Activated naive CD4-positive, alpha-beta T cell treated with anti-CD3 and anti-CD28 coated beads, Interleukin-2, amount 10 ng/mL, durations not matched to agents 7 days and 5 days (primary cell): ENCODE results near the gene OR5H2.

Experiments
- CTCF ChIA-PET: fragments of 350-600 bp; sonication (Branson Sonifier 250); formaldehyde crosslinking; loops from one replicate; lab custom pipeline; 2021; ENCODE audit warnings: antibody characterized with exemption; lab: Charles Lee
- DNase-seq: peaks from one replicate; pipeline ENCODE4 v3.0.0-alpha.2; 2020
- H3K27ac Mint-ChIP-seq: one replicate; pipeline ENCODE4 v1.8.0; 2021; ENCODE audit warnings: mild to moderate bottlenecking, moderate library complexity, mixed read lengths
- H3K27me3 Mint-ChIP-seq: one replicate; pipeline ENCODE4 v1.8.0; 2021; ENCODE audit warnings: mild to moderate bottlenecking, mixed read lengths
- H3K36me3 Mint-ChIP-seq: one replicate; pipeline ENCODE4 v1.8.0; 2021; ENCODE audit warnings: mixed read lengths
- H3K4me1 Mint-ChIP-seq: one replicate; pipeline ENCODE4 v1.8.0; 2021; ENCODE audit warnings: mixed read lengths
- H3K4me3 Mint-ChIP-seq: one replicate; pipeline ENCODE4 v1.8.0; 2021; ENCODE audit warnings: mild to moderate bottlenecking, moderate library complexity, mixed read lengths
- H3K9me3 Mint-ChIP-seq: one replicate; pipeline ENCODE4 v1.8.0; 2021; ENCODE audit warnings: mixed read lengths

Gene OR5H2

DNA sequence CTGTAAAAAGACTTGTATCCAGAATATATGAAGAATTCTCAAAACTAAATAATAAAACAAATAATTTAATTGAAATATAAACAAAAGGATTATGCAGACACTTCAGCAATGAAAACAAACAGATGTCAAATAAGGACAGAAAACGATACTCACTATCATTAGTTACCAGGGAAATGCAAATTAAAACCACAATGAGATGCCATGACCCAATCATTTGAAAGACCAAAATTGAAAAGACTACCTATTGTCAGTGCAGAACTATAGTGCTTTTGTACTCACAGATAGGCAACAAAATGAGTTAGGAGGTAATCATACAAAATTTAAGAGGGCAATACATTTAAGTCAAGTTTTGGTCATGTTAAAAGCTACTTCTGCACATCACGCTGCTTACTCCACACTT lies 39.8 kb downstream of the OR5H2 start:
- no peak overlapping the region for H3K4me3 Mint-ChIP-seq

DNA sequence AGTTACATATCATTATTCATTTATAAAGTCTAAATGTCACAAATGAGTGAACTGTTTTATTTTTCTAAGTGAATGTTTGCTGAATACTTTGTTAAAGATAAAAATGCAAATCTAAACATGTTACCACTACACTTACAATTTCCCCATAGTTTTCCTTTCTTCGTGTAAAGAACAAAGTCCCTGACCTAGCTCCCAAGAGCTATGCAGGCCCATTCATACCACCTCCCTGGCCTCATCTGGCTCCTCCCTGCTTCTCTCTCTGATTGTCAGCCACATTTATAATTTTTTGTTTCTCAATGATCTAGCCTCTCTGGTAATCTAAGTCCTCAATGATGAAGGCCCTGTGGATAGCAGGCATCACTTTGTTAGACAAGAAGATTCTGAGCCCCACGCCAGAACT lies 40.4 kb downstream of the OR5H2 start:
- no peak overlapping the region for H3K27ac Mint-ChIP-seq
- no peak for DNase-seq
- no peak overlapping the region for H3K4me3 Mint-ChIP-seq
- peaks cover 11% of the 10 kb centered on the region for H3K27me3 Mint-ChIP-seq
- no peaks in the 10 kb centered on the region for H3K9me3 Mint-ChIP-seq
- CTCF ChIA-PET = no interaction called here
- no peaks in the 10 kb centered on the region for H3K36me3 Mint-ChIP-seq
- H3K4me1 Mint-ChIP-seq = peaks cover 10% of the 10 kb centered on the region

More for the DNA sequence above, 39.8 kb downstream of the OR5H2 start:
- no peak overlapping the region for H3K27ac Mint-ChIP-seq
- no peaks in the 10 kb centered on the region for H3K36me3 Mint-ChIP-seq
- DNase-seq = no peak
- no peaks in the 10 kb centered on the region for H3K9me3 Mint-ChIP-seq
- peaks cover 4% of the 10 kb centered on the region for H3K4me1 Mint-ChIP-seq
- CTCF ChIA-PET = no interaction called here
- peaks cover 11% of the 10 kb centered on the region for H3K27me3 Mint-ChIP-seq

DNA sequence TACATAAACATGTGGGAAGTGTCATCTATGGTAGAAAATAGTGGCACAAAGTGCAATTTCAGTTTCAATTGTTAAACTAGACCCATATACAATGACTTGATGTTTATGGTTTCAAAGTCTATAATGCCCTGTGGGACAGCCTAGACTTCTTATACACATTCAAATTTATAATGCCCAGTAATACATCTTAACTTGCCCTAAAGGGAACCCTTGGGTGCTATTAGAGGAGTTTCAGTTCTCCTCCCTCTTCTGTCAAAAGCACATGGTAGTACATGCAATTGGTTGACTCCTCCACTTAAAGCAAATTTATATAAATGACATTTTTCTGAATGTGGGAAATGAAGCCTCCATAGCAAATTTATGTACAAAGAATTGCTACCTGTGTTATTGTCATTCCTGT lies 41.1 kb downstream of the OR5H2 start:
- CTCF ChIA-PET = no interaction called here
- no peak overlapping the region for H3K4me3 Mint-ChIP-seq
- H3K4me1 Mint-ChIP-seq = peaks cover 15% of the 10 kb centered on the region
- H3K27me3 Mint-ChIP-seq = peaks cover 11% of the 10 kb centered on the region
- no peak overlapping the region for H3K27ac Mint-ChIP-seq
- DNase-seq = no peak
- no peaks in the 10 kb centered on the region for H3K9me3 Mint-ChIP-seq
- H3K36me3 Mint-ChIP-seq = no peaks in the 10 kb centered on the region

DNA sequence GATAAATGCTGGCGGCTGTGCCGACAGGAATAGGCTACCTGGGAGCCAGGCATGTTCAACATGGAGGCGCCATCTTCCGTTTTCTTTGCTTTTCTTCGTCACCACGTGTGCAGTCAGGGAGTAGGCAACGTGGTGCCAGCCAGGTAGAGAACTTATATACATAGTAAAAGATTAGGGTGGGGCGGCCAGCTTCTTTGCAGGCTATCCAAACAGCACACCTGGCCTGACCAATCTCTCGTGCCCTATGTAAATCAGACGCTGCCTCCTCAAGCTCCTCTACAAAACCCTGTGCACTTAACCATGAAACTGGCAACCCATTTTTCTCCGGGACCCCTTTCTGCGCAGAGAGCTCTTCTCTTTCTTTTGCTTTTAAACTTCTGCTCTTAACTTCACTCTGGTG lies 42.8 kb downstream of the OR5H2 start:
- CTCF ChIA-PET = interaction anchor here (2.8 kb wide), 1 partner anchor 285 kb away, joined by 17 read pairs; no protein-coding TSS in a partner anchor
- H3K36me3 Mint-ChIP-seq = no peaks in the 10 kb centered on the region
- DNase-seq = no peak
- peaks cover 19% of the 10 kb centered on the region for H3K4me1 Mint-ChIP-seq
- no peaks in the 10 kb centered on the region for H3K9me3 Mint-ChIP-seq
- no peak overlapping the region for H3K4me3 Mint-ChIP-seq
- H3K27ac Mint-ChIP-seq = no peak overlapping the region
- peaks cover 11% of the 10 kb centered on the region for H3K27me3 Mint-ChIP-seq

DNA sequence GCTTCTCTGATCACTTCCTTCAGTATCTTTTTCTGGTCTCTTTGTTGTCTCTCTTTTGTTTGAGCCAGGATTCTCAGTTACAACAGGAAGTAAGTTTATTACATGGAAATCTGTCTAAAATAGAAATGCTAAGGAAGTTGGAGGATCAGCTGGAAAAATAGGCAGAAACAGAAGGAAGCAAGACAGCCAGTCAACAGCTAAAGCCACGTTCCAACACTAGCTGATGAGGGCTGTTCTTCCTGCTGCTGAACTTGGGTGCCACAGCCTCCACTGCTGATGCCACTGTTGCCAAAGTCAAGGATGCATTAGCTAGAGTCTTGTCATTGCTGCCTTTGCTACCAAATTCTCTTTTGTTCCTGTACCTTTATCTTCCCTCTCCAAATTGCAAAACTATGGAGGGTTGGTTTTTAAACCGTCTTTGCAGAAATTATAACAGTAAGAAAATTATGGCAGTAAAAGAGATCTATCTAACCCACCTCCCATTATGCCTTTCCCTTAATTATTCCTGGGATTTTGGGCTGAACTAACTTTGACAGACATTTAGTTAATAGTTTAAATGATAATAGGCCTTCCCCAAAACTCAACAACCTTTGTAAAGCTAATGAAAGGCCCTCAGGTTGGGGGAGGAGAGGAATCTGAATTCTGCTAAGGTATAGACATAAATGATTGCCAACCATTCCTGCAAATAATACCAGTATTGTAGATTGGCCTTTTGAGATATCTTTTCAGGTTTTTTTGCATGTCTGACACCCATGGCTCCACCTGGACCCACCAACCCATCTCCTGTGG lies 44.0 kb downstream of the OR5H2 start:
- Mint-ChIP-seq H3K4me1 (peaks cover 19% of the 10 kb centered on the region), H3K9me3 (no peaks in the 10 kb centered on the region), H3K4me3 (no peak overlapping the region), H3K27ac (no peak overlapping the region), H3K36me3 (no peaks in the 10 kb centered on the region), H3K27me3 (peaks cover 12% of the 10 kb centered on the region)
- CTCF ChIA-PET = interaction anchor here (2.8 kb wide), 1 partner anchor 286 kb away, joined by 17 read pairs; no protein-coding TSS in a partner anchor
- DNase-seq = no peak

DNA sequence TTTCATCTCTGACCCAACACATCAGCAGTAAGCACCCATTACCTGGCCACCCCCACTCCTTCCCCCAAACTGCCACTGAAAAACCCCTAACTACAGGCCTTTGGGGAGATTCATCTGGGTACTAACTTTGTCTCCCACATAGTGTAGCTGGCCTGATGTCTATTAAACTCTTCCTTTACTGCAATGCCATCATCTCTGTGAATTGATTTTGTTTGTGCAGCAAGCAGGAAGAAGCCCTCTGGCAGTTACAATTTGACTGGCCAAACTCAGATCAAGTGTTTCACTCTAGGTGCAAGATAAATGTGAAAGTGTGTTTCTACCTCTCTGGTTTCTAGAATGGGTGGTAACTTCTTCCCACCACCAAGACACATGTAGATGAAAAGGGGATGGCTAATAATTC lies 44.6 kb downstream of the OR5H2 start:
- Mint-ChIP-seq H3K4me3 (no peak overlapping the region), H3K4me1 (peaks cover 19% of the 10 kb centered on the region), H3K27ac (no peak overlapping the region), H3K9me3 (no peaks in the 10 kb centered on the region), H3K27me3 (peaks cover 18% of the 10 kb centered on the region), H3K36me3 (no peaks in the 10 kb centered on the region)
- DNase-seq = no peak
- CTCF ChIA-PET = interaction anchor here (2.8 kb wide), 1 partner anchor 287 kb away, joined by 17 read pairs; no protein-coding TSS in a partner anchor

DNA sequence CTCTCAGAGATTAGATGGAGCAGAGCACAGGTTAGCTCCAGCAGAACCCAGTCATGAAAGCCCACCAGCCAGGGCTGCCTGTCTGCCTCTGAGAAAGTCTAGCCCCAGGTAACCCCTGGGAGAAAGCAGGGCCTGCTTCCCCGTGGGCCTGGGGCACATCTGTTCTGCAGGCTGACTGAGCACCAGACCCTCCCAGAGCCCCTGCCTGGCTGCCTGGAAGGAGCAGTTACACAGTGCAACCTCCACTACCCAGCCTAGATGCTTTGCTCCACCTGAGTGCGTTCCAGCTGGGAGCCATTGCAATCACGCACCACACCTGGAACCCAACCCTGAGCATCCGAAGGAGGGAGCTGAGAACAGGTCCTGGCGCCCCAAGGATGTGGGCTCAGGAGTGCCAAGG lies 46.6 kb downstream of the OR5H2 start:
- Mint-ChIP-seq H3K27ac (no peak overlapping the region), H3K9me3 (no peaks in the 10 kb centered on the region), H3K4me3 (no peak overlapping the region), H3K27me3 (peaks cover 26% of the 10 kb centered on the region), H3K36me3 (no peaks in the 10 kb centered on the region), H3K4me1 (peaks cover 22% of the 10 kb centered on the region)
- no peak for DNase-seq
- CTCF ChIA-PET = interaction anchor here (0.7 to 3.3 kb wide), 16 partner anchors 10 to 640 kb away, joined by 3 to 65 read pairs (median 6); no protein-coding TSS in a partner anchor

DNA sequence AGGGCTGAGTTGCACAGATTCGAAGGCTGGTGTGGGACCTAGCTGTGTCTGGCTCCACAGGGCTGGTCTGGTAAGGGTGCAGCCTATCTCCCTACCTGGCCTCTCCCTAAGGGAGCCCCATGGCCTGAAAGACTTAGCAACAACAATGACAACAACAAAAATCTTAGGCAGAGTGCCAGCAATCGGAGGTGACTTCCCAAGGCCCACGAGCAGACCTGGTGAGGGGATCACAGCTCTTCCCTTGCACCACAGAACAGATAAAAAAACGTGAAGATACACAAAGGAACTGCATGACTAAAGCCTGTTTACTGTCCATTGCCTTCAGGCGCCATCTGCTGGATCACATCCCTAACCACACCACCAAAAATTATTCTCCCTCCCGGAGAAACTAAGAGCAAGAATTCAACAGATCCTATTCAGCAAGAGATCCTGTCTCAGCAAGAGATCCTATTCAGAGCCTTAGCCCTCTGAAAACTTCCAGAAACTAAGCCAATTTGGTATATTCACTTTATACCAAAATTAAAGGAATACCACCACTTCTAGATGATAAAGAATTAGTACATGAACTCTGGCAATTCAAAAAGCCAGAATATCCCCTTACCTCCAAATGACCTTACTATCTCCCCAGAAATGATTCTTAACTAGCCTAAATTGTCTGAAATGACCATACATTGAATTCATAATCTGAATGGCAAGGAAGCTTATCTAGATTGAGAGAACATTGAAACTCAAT lies 47.3 kb downstream of the OR5H2 start:
- Mint-ChIP-seq H3K27ac (no peak overlapping the region), H3K9me3 (no peaks in the 10 kb centered on the region), H3K27me3 (peaks cover 26% of the 10 kb centered on the region), H3K4me3 (no peak overlapping the region), H3K4me1 (peaks cover 24% of the 10 kb centered on the region), H3K36me3 (no peaks in the 10 kb centered on the region)
- peak; percentile 61 for DNase-seq
- CTCF ChIA-PET = interaction anchor here (0.6 to 3.3 kb wide), 19 partner anchors 10 to 641 kb away, joined by 3 to 65 read pairs (median 5); no protein-coding TSS in a partner anchor

DNA sequence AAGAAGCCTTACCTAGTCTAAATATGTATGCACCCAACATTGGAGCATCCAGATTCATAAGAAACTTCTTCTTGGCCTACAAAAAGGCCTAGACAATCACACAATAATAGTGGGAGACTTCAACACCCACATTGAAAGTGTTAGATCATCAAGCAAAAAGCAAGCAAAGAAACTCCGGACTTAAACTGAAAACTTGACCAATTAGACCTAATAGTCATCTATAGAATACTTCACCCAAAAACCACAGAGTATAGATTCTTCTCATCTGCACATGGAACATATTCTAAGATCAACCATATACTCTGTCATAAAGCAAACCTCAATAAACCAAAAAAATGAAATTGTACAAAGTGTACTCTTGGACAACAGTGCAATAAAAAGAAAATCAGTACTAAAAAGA lies 49.0 kb downstream of the OR5H2 start:
- H3K36me3 Mint-ChIP-seq = no peaks in the 10 kb centered on the region
- peaks cover 15% of the 10 kb centered on the region for H3K27me3 Mint-ChIP-seq
- CTCF ChIA-PET = interaction anchor here (0.8 to 3.3 kb wide), 2 partner anchors 289 to 292 kb away, joined by 3 to 65 read pairs; no protein-coding TSS in a partner anchor
- no peak for DNase-seq
- no peaks in the 10 kb centered on the region for H3K9me3 Mint-ChIP-seq
- H3K4me3 Mint-ChIP-seq = no peak overlapping the region
- peaks cover 24% of the 10 kb centered on the region for H3K4me1 Mint-ChIP-seq
- H3K27ac Mint-ChIP-seq = no peak overlapping the region
